Measurements from ENCODE around the gene DEPDC4.

- no peak for TF ChIP-seq CTCF (IDR thresholded peaks at IDR 0.05)
- TF ChIP-seq POLR2A (IDR thresholded peaks at IDR 0.05; ENCODE audit: low read length) = no peak
- no peak for TF ChIP-seq ZC3H11A (IDR thresholded peaks at IDR 0.05)
- TF ChIP-seq HOXA7 (CRISPR knock-in tag; IDR thresholded peaks at IDR 0.05) = no peak
- no peak for TF ChIP-seq RFX5 (IDR thresholded peaks at IDR 0.05)
- no peak for TF ChIP-seq REST (IDR thresholded peaks at IDR 0.05)
- no peak for TF ChIP-seq SREBF2 (IDR thresholded peaks at IDR 0.05)
- no peak for TF ChIP-seq MYC (IDR thresholded peaks at IDR 0.05; ENCODE audit: borderline replicate concordance, low read length)
- TF ChIP-seq CEBPB (IDR thresholded peaks at IDR 0.05) = no peak
Observed at GRCh38 chr12:100248886-100249285, 18.0 kb downstream of the DEPDC4 start.
